ENCODE data around the gene CADPS.

The CADPS gene

DNA sequence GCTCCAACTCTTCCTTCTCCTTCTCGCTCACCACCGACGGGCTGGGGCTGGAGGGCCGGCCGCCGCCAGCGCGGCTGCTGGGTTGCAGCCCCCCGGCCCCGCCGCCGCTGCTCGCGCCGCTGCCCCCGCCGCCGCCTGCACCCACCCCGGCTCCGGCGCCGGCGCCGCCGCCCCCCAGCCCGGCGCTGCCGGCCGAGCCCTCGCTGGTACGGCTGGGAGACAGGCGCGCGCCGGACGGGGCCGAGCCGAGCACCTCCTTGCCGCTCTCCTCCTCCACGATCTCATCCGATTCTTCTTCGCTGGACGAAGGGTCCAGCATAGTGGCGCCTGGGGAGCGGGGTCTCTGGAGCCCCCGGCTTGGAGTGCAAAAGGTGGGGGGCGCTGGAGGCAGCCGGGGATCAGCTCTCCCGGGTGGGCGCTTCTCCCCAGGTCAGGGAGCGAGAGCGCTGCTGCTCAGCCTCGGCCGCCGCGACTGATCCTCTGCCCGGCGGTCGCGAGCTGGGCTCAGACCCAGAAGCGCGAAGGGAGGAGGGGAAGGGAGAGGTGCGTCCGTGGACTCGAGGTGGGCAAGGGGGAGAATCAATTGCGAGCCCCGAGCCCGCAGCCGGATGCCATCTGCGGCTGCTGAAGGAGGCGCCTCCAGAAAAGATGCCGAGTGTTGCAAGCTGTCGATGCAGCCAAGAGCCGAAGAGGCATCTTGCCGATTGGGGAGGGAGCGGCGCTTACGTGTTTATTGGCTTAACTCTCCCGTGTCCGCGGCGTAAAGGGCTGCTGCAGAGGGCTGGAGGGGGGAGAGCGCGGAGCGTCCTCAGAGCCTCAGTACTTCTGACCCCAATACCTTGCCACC lies at the start of gene CADPS:
Gene CADPS (minus strand): TSS at position 706 of the 847 bp plus-strand sequence. CDS start 387 bp downstream, at position 319.
- no peak for DNase-seq

DNA sequence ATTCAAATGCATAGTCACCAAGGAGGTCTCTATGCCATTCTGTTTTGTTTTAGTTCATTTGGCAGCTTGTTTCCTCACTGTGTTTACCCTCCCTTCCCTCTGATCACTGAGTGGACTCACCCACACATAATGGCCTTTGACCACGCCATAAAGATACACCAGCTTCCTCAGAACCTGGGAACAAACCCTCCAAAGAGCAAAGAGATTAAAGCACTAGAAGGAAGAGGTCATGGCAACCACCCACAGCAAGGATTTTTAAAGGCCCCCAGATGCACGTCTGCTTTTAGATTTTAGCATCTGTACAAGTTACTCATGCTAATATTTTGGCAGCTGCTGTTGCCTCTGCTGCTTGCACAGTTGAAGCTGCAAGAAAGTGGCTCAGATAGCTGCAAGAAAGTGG lies 47.9 kb upstream of the CADPS start:
- no peak for DNase-seq

DNA sequence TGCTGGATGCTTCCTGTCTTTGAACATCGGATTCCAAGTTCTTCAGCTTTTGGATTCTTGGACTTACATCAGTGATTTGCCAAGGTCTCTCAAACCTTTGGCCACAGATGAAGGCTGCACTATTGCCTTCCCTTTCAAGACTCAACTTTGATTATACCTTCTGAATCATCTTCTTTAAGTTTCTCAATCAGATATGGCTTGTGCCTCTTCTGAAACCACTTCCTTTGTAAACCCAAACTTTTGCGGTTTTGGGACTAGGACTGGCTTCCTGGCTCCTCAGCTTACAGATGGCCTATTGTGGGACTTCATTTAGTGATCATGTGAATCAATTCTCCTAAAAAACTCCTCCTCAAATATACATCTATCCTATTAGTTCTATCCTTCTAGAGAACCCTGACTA lies 47.1 kb upstream of the CADPS start:
- no peak for DNase-seq

DNA sequence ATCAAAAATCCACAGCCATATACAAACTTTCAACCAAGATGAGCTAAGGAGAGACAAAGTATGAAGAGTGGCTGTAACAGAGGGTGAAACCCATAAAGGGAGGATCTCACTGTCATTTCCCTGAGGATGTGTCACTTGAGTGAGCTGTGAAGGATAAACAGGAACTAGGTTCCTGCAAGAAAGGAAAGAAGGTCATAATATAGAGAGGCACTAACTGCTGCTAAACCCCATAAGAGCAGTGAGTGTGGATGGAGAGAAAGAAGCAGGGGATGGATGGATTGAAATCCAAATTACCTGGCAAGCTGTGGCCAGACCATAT lies 45.2 kb upstream of the CADPS start:
- DNase-seq: no peak

- DNase-seq: no peak
These were observed 44.7 kb upstream of the CADPS start for GRCh38 chr3:62919784-62920465.

- DNase-seq: no peak
These were observed 43.6 kb upstream of the CADPS start for GRCh38 chr3:62918777-62919176.

DNA sequence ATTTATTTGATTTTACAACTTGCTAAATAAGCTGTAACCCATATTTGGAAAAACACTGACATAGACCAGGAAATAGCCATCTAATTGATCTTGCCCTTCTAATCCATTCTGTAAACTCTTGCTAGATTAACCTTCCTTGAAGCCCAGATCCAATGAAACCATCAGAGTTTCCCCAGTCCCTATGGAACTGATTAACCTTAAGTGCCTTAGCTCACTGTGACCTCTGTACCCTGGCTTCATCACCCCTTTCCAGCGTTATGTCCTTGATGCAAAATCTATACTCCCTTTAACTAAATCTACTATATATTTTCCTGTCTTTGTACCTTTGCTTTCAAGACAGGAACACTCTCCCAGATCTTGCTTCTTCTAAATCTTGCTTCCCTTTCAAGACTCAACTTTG lies 42.9 kb upstream of the CADPS start:
- no peak for DNase-seq

- DNase-seq: no peak
These were observed 36.3 kb upstream of the CADPS start for GRCh38 chr3:62911526-62911925.

- DNase-seq: no peak
These were observed 30.1 kb upstream of the CADPS start for GRCh38 chr3:62905331-62905730.

- no peak for DNase-seq
These were observed 23.6 kb upstream of the CADPS start for GRCh38 chr3:62898530-62899496.

- DNase-seq: no peak
These were observed 20.7 kb upstream of the CADPS start for GRCh38 chr3:62895901-62896300.

DNA sequence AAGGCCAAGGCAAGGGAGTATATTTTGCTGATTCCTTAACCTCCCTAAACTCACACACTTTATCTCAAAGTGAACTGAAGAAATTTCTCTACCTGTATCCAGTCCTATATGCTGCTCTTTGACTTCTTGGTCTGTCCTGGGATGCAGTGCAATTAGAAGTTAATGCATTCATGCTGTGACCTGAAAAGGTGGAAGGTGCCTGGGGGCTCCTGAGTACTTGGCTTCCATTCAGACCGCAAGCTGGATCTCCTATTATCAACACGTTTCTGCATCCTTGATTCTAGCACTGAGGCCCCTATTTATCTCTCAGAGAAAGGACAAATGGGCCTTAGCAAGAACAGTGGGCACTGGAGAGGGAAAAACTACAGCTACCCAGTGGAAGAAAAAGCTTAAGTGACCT lies 17.7 kb upstream of the CADPS start:
- no peak for DNase-seq

- DNase-seq: no peak
These were observed 16.8 kb upstream of the CADPS start for GRCh38 chr3:62892045-62892444.

- DNase-seq: no peak
These were observed 13.6 kb upstream of the CADPS start for GRCh38 chr3:62888778-62889177.

DNA sequence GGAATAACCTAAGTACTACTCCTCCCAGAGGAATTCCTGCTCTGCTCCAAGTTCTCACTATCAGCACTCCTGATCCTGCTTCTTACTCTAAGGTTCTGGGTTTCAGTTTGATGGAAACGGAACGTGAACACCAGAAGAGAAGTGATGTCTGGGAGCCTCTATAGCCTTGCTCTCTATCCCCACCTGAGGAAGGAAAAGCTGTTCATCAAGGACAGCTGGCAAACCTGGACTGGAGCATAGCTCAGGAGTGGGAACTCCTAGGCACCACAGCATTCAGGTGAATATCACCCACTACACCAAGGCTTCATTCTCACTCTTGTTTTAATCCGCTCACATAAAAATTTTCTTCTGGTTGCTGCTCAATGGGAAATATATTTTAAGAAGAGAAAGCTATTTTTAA lies 13.0 kb upstream of the CADPS start:
- DNase-seq: no peak

- no peak for DNase-seq
These were observed 9.9 kb upstream of the CADPS start for GRCh38 chr3:62885136-62885535.

DNA sequence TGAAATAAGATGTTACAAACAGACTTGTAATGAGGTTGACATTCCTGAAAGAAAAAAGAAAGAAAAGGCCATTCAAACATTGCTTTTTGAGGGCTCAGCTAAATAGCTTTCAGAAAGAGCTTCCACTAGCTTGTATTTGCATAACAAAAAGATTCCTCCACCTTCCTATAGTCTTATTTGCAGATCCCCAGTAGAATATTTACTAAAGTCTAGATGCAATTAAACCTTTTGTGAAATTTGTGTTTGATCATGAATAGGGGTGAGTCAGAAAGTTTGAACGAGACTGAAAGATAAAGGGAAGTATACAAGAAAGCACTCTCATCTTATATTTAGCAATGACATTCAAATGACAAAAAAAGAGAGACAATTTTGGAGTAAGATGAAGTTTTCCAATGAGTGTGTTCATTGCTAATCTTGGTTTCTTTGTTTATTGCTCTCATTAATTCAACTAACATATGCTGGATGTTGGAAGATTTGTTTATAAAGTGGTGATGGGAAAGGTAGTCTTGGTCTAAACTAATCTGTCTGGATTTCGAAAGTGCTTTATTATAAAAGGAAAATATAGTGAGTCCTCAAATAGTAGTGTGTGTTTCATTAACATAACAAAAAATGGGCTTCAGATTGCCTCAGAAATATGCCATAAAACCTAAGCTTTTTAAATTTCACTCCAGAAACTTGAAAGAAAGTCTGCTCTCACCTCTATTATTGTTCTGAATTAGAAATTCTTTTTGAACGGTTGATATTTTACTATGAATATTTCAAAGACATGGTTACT lies 9.1 kb upstream of the CADPS start:
- DNase-seq: no peak

DNA sequence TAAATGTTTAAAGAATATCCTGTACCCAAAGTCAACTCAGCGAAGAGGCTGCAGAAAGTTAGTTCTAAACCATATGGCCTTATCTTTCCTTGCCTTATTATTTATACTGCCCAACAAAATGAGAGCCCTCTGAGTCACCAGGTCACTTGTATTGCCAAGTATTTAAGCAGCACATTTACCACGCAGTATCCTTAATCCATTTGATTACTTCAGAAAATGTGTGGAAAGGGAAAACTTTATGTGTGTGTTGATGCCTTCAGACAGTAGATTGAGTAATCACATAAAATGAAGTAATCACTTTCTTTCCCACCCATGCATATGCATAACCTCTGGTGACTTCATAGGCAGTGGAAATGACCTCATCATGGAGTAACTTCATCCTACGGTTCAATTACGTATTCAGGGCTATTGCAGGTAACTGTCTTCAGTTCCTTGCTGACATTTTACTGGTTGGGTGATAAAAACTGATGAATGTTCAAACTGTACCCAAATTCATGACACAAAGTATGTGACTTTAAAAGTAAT lies 7.5 kb upstream of the CADPS start:
- DNase-seq: no peak

DNA sequence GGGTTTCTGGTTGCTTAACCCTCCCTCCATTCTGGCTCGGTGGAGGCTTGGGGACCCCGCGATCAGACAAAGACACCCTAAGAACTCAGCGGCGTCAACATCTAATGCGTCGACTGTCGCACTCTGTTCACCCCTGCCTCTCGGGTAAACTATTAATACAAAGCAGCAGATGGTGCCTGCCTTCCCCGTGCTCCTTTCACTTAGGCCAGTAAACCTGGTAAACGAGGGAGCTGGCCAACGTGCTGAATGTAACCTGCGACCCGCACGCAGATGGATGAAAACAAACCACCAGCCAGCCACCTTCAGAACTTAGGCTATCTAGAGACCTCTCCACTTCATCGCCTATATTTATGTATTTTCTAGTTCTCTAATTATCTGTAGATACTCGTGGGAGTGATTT lies 848 bp upstream of the CADPS start:
- no peak for DNase-seq

- DNase-seq: no peak
These were observed 364 bp upstream of the CADPS start for GRCh38 chr3:62875558-62876002.

GRCh38 chr3:62873761-62874710 lies 1.2 kb downstream of the CADPS start:
- DNase-seq: no peak

All from AML-193 (cell line).